Midbrain (tissue), 1 donor: Measurements from ENCODE around the gene MIR17HG.

Source experiments
- DNase-seq: peaks from one replicate; lab custom pipeline; 2025; lab: John Stamatoyannopoulos, UW

The MIR17HG gene

DNA sequence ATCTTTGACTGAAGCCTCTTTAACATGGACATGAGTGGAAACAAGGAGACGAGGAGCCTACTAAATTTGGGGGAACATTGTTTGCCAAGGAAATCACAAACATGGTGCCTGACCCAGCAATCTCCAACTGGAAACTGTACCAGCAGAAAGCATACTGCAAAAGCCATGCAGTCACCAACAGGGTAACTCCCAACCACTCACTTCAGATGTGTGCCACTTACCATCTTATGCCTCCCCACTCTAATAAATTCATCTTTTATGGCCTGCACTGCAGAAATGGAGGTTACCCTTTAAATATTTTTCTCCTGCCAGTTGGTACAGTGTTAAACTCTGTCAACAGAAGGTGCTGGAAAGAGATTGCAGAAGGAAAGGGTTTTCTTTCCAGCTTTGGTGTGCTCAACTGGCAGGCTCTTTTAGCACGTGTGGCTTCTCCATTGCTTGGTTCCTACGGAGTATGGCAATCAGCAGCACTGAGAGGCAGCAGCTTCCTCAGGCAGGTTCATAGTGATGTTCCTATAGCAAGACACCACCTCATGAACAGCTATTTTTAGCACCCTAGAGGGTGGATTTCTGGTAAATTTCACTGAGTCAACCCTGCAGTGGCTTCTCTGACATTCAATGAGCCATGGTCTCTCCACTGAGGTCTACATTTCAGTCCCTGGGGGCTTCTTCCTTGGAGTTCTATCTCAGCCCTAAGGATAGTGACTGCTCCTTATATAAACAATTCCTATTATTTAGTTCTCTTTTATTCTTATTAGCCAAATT, 21.4 kb downstream of the MIR17HG start:
- DNase-seq = no peak

DNA sequence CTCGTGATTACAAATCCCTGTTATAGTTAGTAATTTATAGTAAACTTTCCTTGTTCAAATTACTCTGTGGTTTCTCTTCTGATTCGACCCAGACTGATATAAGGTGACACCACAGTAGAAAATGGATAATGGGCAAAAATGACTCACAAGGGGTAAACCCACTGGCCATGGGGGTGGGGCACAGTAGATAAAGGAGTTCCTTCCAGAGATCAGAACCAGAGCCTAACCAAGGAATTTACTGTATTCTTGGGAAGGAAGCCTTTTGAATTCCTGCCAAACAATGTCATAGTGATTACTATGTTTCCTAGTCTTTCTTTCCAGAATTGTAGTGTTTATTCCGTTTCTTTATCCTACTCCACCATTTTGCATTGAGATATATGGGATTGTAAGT, 21.9 kb downstream of the MIR17HG start:
- no peak for DNase-seq

DNA sequence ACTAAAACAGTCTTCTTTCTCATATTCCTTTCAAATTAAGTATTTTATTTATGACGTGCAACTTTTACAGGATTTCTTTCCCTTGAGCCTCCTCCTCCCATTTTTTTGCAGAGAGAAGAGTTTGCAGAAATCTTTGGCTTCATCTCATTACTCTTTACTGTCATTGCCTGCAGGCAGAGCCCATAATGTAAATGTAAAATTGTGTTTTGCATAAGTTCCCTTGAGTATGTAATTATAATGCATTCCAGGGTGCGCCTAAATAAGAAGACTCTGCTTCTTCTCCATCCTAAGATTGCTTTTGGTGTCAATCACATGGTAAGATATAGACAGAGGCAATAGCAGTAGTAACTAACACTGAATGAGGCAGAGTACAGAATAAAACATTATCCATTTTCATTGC, 23.0 kb downstream of the MIR17HG start:
- DNase-seq = no peak

DNA sequence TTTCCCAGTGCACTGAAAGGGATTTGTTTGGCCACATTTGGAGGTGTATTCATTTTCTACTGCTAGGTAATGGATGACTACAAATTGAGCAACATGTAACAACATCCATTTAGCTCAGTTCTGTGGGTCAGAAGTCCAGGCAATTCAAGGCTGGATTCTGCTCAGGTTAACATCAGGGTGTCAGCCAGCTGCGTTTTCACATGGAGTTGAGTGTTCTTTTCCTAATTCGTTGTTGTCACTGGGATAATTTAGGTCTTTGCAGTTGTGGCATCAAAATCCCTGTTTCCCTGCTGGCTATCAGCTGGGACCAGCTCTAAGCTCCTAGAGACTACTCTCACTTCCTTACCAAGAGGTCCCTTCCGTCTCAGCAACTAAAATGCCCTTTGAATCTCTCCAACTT, 25.4 kb downstream of the MIR17HG start:
- no peak for DNase-seq

DNA sequence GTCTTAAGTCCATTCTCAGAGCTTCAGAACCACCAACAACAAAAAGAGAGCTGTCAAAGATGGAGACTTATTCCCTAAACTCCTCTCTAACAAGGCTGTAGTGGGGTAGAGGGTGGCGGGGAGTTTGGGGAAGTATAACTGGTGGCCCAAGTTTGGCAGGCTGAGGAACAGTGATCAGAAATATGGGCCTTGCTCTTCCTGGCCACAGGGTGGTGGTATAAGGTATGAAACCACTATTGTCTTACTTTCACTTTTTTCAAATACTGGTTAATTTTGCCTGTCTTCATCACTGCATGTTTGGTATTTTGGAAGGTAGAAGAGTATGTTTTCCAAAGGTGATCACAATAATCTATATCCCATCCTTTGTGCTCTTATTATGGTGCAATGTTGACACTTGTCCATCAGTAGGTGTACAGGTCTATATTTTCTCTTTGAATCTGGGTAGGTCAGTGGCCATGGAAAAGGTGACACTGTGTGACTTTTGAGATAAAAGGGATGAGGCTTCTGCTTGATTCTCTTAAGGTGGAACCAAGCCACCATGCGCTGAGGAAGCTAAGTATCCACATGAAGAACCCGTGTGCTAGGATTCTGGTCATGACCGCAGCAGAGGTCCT, 27.7 kb downstream of the MIR17HG start:
- DNase-seq = no peak

DNA sequence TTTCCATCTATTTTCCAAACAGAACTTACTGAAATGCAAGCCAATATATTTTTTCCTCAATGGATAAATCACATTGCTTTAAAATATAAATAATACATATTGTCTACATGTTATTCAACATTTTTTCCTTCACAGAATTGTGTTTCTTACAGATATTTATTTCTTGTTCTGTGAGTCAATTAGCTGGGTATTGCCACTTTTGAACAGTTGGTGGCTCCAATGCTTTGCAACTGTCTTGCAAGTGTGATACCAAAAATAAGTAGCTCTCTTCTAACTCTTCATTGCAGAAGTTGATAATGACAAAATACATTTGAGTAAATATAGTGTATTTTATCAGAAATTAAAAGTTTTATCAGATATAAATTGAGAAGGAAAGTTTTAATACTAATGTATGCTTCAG, 33.9 kb downstream of the MIR17HG start:
- DNase-seq = peak; percentile 31

DNA sequence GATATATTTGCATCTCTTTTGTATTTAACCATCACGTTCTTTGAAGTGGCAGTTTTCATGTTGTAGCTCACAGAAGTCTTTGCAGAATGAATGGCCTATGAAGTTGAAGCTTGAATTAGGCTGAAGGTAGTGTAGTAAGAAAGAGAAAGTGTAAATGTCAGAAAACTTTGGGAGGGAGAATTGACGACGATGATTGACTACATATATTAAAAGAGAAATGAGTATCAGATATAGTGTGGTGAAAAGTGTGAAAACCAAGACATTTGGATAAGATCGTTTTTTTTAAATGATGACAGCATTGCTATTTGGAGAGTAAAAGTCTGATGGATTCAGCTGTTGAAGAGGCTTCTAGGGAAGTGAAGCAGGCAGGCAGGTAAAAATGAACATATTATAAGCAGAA, 36.3 kb downstream of the MIR17HG start:
- no peak for DNase-seq

DNA sequence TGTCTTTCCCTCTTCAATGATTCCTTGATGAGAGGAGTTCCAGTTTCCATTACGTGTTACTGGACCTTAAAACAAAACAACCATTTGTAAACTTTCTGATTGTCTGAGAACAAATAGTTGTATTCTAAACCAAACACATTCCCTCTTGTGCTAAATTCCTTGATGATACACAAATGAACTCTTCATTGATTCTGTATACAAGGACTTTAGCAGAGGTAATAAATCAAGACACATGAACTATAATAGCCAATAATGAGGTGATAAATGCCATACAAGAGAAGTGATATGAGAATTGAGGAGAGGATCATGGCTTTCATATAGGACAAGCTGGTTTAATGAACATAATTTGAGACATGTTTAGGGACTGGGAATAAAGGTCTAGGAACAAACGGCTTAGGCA, 37.4 kb downstream of the MIR17HG start:
- no peak for DNase-seq

DNA sequence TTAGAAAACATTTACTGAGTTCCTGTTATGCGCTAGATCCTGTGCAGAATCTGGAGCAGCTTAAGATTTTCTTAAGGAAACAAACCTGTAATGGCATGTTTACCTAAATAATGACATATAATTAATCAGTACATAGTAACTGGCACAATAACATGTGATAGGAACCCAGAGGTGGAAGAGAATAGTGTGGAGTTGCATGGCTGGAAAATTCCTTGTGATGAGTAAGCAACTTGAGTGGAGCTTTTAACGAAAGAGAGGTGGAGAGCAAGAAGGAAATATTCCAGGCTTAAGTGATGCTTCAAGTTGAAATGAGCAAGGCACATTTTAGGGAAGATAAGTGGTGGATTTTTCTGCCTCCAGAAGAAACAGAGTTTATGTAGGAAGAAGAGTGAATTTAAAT, 41.7 kb downstream of the MIR17HG start:
- DNase-seq = no peak

DNA sequence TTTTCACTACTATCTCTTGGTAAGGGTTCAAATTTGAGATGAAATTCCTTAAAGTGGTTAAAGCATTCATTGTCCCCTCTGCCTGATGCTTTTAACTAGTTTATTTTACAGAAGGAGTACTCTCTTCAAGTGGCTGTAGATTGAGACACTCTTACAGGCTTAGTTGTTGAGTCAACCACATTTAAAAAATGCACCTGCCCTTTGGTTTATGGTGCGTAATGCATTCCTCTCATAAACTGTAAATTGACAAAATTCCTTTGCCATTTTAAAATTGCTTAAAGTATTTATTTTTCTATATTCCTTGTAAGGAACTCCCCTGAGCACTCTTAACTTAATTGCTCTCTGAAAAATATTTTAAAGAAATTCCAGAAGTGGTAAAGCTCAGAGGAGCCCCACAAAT, 50.1 kb downstream of the MIR17HG start:
- DNase-seq = no peak

DNA sequence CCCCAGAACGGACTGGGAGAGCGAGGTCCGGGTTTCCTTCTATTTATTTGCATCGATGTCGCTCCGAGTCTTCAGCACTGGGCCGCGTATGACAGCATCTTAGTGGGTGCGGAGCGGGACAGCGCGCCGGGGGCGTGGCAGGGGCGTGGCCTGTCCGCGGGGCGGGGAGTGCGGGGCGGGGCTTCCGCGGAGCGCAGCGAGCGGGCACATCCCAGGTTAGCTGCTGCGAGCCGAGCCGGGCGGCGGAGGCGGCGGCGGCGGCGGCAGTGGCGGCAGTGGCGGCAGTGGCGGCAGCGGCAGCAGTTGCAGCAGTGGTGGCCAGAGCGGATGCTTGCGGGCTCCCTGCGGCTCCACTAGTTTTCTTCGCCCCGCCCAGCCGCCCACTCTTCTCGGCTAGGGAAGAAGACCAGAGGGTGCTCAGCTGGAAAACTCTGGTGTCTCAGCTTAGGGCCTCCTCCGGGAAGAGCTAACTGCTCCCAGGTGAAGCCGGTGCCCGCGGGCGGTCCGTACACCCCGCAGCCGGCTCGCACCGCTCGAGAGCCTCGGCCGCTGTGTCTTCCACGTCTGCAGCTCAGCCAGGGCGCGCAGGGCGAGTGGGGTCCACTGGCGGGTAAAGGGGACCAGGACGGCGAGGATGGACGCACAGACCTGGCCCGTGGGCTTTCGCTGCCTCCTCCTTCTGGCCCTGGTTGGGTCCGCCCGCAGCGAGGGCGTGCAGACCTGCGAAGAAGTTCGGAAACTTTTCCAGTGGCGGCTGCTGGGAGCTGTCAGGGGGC, 51.1 kb downstream of the MIR17HG start, which contains the start of gene GPC5:
Gene GPC5, plus strand, starts transcription at position 209 of the 776 bp plus-strand sequence.
- DNase-seq = peak; percentile 83

DNA sequence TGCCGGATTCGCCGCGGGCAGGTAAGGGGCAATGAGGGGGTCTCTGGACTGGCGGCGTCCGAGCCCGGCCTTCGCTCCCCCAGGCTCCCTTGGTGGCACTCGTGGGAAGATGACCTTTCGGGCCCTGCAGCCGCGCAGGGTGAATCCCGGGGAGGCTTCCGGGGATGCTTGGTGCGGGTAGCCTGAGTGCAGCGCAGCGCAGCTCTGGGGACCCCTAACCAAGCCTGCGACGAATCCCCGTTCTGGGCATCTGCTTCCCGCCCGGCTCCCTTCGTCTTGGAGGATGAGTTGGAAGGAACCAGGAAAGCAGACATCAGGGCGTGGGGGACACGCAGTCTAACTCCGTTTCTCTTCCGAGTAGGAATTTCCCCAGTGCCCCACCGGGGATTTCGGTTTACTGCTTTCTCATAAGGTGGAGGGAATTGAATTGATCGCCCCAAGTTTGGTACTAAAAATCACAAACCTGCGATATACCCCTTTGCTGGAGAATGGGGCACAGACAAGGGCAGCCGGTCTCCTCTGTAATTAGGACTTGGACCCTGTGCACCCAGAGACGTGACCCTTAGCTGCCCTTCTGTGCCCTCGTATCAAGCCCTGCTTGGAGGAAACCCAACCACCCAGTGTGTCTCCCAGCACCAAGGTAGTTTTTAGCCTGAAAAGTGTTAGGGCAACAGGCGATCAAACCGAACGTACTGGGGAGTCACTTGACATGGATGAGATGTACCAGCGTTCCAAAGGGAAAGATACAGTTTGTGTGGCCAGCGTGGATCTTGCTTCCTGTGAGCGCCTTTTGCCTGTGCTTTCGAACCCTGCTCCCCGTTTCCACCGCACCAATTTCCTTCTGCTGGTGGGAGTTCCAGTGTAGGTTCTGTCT, 51.9 kb downstream of the MIR17HG start:
- peak; percentile 21 for DNase-seq

DNA sequence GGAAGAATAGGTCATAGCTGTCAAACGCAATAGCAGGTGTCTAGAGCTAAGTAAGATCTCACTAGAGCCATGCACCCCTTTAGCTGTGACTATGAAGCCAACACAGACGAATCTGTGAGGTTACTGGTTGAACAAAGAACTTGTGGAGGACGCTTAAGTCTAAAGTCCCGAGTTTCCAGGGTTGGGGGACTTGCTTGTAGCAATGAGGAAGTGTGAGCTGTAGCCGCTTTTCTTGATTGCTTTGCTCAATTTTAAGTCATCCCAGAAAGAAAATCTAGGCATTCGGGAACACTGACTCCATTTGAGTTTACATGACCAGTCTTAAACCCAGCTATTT, 52.5 kb downstream of the MIR17HG start:
- peak; percentile 18 for DNase-seq

DNA sequence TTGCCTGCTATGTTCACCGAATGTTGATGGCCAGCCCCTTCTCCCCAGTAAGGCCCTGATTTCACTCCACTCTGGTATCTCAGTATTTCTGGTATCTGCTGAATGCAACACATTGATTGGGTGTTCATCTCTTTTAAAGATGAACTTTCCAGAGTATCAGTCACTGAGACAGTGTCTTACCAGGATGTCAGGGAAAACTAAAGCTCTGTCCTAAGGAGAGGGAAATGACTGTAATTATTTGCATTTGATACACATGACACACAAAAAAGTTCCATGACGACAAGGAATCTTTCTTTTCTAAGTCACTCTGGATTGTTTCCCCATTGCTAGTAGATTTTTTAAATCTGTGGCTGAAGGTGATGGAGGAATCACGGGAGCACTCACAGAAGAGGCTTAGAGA, 53.2 kb downstream of the MIR17HG start:
- no peak for DNase-seq

DNA sequence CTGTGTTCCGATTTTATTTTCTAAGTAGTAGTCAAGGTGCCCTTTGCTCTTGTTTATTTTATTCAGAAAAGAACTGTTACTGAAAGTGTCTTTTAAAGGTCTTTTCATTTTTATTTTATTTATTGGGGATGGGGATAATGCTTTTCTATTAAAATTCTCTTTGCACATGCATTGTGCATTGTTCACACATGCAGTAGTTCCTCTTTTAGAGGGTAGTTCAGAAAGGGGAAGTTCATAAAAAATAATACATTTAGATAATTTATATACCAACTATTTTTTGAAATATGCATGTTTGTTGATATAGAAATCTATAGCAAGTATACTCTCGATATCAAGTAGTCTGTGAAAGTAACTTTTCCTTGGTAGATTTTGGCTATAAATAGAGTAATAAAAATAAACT, 54.4 kb downstream of the MIR17HG start:
- no peak for DNase-seq
